HPDE6-E6E7 (cell line): ENCODE data around the gene LMAN1L.

Experiments used
- DNase-seq: peaks from one replicate; pipeline ENCODE4 v3.0.0; 2011; ENCODE audit warnings: missing footprints; ENCODE audit errors: extremely low spot score

Gene LMAN1L

DNA sequence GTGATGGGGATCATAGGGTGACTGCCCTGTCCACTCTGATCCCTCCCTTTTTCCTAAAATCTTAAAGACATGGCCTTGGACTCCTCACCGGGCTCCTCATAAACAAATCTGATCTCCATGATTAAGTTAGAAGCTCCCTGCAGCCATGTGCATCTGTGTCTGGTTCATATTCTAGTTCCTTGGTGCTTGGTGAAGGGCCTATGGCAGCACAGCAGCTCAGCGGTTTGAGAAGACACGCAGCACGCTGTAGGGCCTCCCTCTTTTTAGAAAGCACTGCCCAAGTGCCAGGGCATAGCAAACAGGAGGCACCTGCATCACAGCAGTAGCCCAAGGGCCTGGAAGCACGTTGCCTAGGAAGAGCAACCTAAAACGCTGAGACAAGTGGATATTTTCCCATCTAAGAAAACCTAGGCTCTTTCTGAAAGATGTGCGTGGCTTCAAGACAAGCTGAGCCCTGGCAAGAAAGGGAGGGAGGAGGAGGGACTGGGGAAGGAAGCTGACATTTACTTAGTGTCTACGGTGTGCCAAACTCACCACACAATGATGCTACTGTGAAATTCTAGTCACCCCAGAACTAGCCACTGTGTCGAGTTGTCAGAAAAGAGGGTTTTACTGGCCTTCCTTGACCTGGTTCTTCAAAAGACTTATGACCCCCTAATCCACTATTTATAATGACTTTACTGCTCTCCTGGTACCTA, 45.2 kb downstream of the LMAN1L start:
- DNase-seq = no peak

DNA sequence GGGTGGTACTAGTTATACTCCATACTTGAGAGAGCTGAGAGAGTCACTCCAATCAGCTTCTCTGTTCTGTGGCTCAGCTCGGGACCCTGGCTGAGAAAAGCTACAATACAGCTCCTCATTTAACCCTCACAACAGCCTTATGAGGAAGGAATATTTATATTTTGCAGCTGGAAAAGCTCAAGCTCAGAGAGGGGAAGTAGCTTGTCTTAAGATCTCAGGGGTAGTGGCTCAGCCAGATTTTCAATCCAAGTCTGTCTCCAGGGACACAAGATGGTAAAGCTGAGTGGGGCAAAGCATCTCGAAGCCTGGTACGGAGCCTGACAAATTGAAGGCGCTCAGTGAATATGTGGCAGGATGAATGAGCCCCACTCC, 45.7 kb downstream of the LMAN1L start:
- DNase-seq = no peak

GRCh38 chr15:74863239-74864056, 50.8 kb downstream of the LMAN1L start:
- DNase-seq = no peak

- no peak for DNase-seq
Observed at GRCh38 chr15:74864296-74864695, 51.7 kb downstream of the LMAN1L start.

GRCh38 chr15:74865316-74865715, 52.7 kb downstream of the LMAN1L start:
- no peak for DNase-seq

DNA sequence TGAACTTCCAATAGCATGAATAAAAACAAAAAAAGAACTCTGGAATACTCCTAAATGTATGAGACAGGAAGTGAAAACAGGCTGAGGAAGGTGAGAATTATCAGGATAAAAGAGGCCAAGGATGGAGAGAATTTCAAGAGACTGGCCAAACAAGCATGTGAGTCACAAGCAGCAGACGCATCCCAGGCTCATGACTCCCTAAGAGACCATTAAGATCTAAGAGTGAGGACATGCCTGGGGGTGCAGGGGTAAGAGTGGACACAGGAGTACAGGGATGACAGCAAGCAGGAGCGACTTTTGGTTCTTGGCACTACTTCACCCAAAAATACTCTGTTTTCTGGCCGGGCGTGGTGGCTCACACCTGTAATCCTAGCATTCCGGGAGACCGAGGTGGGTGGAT, 53.5 kb downstream of the LMAN1L start:
- DNase-seq = peak; percentile 94

- DNase-seq = no peak
Observed at GRCh38 chr15:74867466-74868038, 54.9 kb downstream of the LMAN1L start.

DNA sequence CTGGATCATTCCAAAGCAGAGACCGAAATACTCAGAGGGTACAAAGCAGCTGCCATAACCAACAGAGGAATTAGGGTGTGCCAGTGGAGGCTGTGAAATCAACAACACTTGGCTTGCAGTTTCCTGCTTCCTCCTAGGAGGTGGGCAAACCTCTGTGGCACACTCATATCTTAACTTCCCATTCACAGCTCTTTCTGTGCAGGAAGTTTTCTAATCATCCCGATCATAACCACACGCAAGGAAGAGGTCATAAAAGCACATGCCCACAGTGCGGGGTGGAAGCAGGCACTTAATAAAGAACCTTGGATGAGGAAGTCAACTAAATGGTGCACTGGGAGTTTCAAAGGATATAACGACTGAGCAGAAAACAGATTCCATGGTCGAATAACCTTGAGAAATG, 55.4 kb downstream of the LMAN1L start:
- no peak for DNase-seq

DNA sequence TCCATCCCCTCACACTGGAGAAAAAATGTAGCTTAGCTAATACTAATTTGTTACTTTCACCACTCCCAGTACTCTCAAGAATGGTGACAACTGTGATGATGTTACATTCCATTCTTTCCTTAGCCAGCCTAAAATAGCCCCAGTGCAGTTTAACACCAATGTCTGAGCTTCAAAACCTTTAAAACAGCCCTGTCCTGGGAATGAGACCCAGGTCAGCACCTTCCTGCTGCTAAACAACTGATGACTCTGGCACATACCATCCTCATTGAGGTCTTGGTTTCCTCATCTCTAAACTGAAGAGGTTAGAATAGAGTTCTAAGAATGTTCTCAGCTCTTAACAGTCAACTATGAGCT, 56.7 kb downstream of the LMAN1L start:
- DNase-seq = no peak

- DNase-seq = no peak
Observed at GRCh38 chr15:74869726-74870407, 57.2 kb downstream of the LMAN1L start.

- DNase-seq = no peak
Observed at GRCh38 chr15:74870436-74871215, 58.0 kb downstream of the LMAN1L start.

GRCh38 chr15:74872702-74873035, 60.0 kb downstream of the LMAN1L start:
- DNase-seq = no peak

- DNase-seq = peak; percentile 95
Observed at GRCh38 chr15:74873036-74873755, 60.6 kb downstream of the LMAN1L start, which contains the start of gene SCAMP2. TSS of gene SCAMP2 (minus strand) at chr15:74873365. CDS start at chr15:74873255, 110 bp downstream.

DNA sequence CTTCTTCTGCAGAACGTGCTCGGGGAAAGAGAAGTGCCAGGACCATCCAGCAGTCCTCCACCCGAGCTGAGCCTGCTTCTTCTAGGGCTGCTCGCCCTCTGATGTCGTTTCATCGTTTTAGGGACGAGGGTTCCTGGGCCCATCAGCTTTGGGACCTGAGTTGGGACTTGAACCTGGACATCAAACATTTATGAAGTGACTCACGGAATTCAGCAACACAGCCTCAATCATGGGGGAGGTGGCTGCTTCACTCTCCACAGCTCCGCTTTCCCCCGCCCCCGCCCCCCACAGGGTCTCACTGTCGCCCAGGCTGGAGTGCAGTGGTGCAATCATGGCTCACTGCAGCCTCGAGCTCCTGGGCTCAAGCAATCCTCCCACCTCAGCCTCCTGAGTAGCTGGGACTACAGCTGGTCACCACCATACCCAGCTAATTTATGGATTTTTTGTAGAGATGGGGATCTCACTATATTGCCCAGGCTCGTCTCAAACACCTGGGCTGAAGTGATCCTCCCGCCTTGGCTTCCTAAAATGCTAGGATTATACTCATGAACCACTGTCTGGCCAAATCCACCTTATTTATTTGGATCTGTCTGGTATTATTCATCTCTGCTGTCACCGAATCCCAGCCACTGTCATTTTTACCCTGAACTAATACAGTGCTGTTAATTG, 61.3 kb downstream of the LMAN1L start:
- DNase-seq = no peak
